WTC11 (cell line): ENCODE results near the gene CHRM5. TPM values are rescaled to one million over a fixed set of nuclear protein-coding genes. Genes with fewer than 3 reads are reported as not detected.

Source experiments
- ATF1 ChIP-seq: sonication (generic); formaldehyde crosslinking; IDR thresholded peaks from 2 replicates; pipeline ENCODE4 v1.8.1; 2023; ENCODE audit warnings: mild to moderate bottlenecking, moderate library complexity, missing genetic modification reagents
- CREM ChIP-seq: sonication (generic); formaldehyde crosslinking; IDR thresholded peaks from 2 replicates; pipeline ENCODE4 v1.8.1; 2022; ENCODE audit warnings: mild to moderate bottlenecking, missing genetic modification reagents, moderate library complexity
- ESRRA ChIP-seq: sonication (generic); formaldehyde crosslinking; IDR thresholded peaks from 2 replicates; pipeline ENCODE4 v1.8.1; 2022; ENCODE audit warnings: mild to moderate bottlenecking, missing genetic modification reagents, borderline replicate concordance
- GRHL2 ChIP-seq: fragments of 250-450 bp; sonication (Bioruptor Pico); IDR thresholded peaks from 2 replicates; pipeline ENCODE4 v1.8.0; 2022; ENCODE audit warnings: mild to moderate bottlenecking, moderate library complexity; ENCODE audit not compliant: insufficient replicate concordance, severe bottlenecking
- GTF2I ChIP-seq: fragments of 250-450 bp; sonication (Bioruptor Pico); conservative IDR thresholded peaks from 2 replicates; pipeline ENCODE4 v1.4.0; 2021; ENCODE audit warnings: mild to moderate bottlenecking
- JAZF1 ChIP-seq: fragments of 250-450 bp; sonication (Bioruptor Pico); IDR thresholded peaks from 2 replicates; pipeline ENCODE4 v1.9.0; 2021; ENCODE audit warnings: moderate library complexity, mild to moderate bottlenecking, inconsistent platforms
- KAT7 ChIP-seq: sonication (generic); formaldehyde crosslinking; IDR thresholded peaks from 2 replicates; pipeline ENCODE4 v1.8.1; 2023; ENCODE audit warnings: missing genetic modification reagents, mild to moderate bottlenecking, borderline replicate concordance
- MYBL2 ChIP-seq: sonication (generic); formaldehyde crosslinking; IDR thresholded peaks from 2 replicates; pipeline ENCODE4 v1.8.1; 2023; ENCODE audit warnings: mild to moderate bottlenecking, moderate library complexity, missing genetic modification reagents
- NR3C1 ChIP-seq: sonication (generic); formaldehyde crosslinking; conservative IDR thresholded peaks from 2 replicates; pipeline ENCODE4 v1.8.1; 2023; ENCODE audit warnings: low read depth, mild to moderate bottlenecking, missing genetic modification reagents
- SP1 ChIP-seq: sonication (generic); formaldehyde crosslinking; conservative IDR thresholded peaks from 2 replicates; pipeline ENCODE4 v1.8.1; 2022; ENCODE audit warnings: missing genetic modification reagents
- TEAD1 ChIP-seq: sonication (generic); formaldehyde crosslinking; IDR thresholded peaks from 2 replicates; pipeline ENCODE4 v1.8.0; 2022; ENCODE audit warnings: mild to moderate bottlenecking, missing genetic modification reagents
- ZNF219 ChIP-seq: sonication (generic); formaldehyde crosslinking; IDR thresholded peaks from 2 replicates; pipeline ENCODE4 v1.8.0; 2023; ENCODE audit warnings: missing genetic modification reagents, mild to moderate bottlenecking, borderline replicate concordance
- ZNF232 ChIP-seq: sonication (generic); formaldehyde crosslinking; IDR thresholded peaks from 2 replicates; pipeline ENCODE4 v1.8.0; 2022; ENCODE audit warnings: mild to moderate bottlenecking, missing genetic modification reagents
- total RNA-seq: library from RNA; stranded (reverse); gene quantifications from 3 replicates; pipeline ENCODE4 v1.2.3, GENCODE V29; 2021
- TF ChIP-seq, protein P1 (sequence below): fragments of 250-450 bp; sonication (Bioruptor Pico); IDR thresholded peaks from 2 replicates; pipeline ENCODE4 v1.9.0; 2021; ENCODE audit warnings: mild to moderate bottlenecking
- TF ChIP-seq, protein P2 (sequence below): fragments of 250-450 bp; sonication (Bioruptor Pico); conservative IDR thresholded peaks from 2 replicates; pipeline ENCODE4 v1.9.0; 2021; ENCODE audit warnings: mild to moderate bottlenecking
- TF ChIP-seq, protein P3 (sequence below): sonication (generic); formaldehyde crosslinking; IDR thresholded peaks from 2 replicates; pipeline ENCODE4 v1.8.1; 2023; ENCODE audit warnings: mild to moderate bottlenecking, missing genetic modification reagents, borderline replicate concordance
- TF ChIP-seq, protein P4 (sequence below): fragments of 200-600 bp; IDR thresholded peaks from 2 replicates; pipeline ENCODE4 v1.8.0; 2022; ENCODE audit warnings: antibody characterized with exemption
- TF ChIP-seq, protein P5 (sequence below): sonication (generic); formaldehyde crosslinking; IDR thresholded peaks from 2 replicates; pipeline ENCODE4 v1.8.1; 2022; ENCODE audit warnings: mild to moderate bottlenecking, moderate library complexity, missing genetic modification reagents
- TF ChIP-seq, protein P6 (sequence below): fragments of 250-450 bp; sonication (Bioruptor Pico); IDR thresholded peaks from 2 replicates; pipeline ENCODE4 v1.9.0; 2021; ENCODE audit warnings: moderate library complexity, mild to moderate bottlenecking, inconsistent platforms, borderline replicate concordance
- TF ChIP-seq, protein P7 (sequence below): sonication (generic); formaldehyde crosslinking; IDR thresholded peaks from 2 replicates; pipeline ENCODE4 v1.8.0; 2022; ENCODE audit warnings: mild to moderate bottlenecking, missing genetic modification reagents
- TF ChIP-seq, protein P8 (sequence below): sonication (generic); formaldehyde crosslinking; IDR thresholded peaks from 2 replicates; pipeline ENCODE4 v1.8.1; 2023; ENCODE audit warnings: mild to moderate bottlenecking, missing genetic modification reagents, moderate library complexity
- TF ChIP-seq, protein P9 (sequence below): fragments of 250-450 bp; sonication (Bioruptor Pico); IDR thresholded peaks from 2 replicates; pipeline ENCODE4 v1.8.0; 2021; ENCODE audit warnings: mild to moderate bottlenecking

Gene CHRM5
- total RNA-seq, 1 experiment from 2014 or later = not detected

DNA sequence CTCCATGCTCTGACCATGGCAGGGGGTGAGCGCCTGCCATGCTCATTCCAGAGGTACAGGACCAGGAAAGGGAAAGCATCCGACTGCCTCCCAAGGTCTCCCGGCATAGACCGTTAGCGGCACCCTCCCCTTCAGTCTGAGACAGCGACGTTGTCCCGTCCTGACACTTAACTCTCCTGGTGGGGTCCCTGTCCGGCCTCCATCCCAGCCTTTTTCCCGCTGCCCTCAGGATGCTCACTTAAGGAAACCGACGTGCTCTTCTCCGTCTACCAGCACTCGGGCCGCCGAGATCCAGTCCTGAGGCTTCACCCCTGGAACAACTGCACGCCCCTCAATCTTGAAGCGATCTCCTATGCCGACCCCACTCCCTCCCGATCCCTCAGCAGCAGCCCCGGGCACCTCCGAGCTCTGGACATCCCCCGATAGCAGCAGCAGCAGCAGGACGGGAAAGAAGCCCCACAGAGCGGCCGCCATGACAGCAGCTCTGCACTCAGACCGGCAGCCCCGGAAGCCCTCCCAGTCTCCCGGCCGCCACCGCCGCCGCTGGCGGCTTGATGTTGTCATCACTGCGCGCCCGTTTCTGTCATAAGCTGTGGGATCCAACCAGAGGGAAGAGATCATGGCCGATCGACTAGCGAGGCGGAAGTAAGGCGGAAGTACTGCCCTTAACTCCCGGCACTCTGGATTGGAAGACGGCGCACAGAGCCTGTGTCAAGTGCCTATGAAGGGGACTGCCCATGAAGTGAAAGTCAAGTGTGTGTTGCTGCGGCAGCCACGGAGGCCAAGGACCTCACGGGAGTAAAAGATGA is 133.3 kb downstream of the CHRM5 start, which contains the start of the genes EMC7 and PGBD4 (continued):
- TF ChIP-seq, protein P1, sequence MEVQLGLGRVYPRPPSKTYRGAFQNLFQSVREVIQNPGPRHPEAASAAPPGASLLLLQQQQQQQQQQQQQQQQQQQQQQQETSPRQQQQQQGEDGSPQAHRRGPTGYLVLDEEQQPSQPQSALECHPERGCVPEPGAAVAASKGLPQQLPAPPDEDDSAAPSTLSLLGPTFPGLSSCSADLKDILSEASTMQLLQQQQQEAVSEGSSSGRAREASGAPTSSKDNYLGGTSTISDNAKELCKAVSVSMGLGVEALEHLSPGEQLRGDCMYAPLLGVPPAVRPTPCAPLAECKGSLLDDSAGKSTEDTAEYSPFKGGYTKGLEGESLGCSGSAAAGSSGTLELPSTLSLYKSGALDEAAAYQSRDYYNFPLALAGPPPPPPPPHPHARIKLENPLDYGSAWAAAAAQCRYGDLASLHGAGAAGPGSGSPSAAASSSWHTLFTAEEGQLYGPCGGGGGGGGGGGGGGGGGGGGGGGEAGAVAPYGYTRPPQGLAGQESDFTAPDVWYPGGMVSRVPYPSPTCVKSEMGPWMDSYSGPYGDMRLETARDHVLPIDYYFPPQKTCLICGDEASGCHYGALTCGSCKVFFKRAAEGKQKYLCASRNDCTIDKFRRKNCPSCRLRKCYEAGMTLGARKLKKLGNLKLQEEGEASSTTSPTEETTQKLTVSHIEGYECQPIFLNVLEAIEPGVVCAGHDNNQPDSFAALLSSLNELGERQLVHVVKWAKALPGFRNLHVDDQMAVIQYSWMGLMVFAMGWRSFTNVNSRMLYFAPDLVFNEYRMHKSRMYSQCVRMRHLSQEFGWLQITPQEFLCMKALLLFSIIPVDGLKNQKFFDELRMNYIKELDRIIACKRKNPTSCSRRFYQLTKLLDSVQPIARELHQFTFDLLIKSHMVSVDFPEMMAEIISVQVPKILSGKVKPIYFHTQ (CRISPR knock-in tag) = no peak
- TF ChIP-seq NR3C1 (CRISPR knock-in tag) = no peak
- no peak for TF ChIP-seq ESRRA (CRISPR knock-in tag)
- TF ChIP-seq, protein P2, sequence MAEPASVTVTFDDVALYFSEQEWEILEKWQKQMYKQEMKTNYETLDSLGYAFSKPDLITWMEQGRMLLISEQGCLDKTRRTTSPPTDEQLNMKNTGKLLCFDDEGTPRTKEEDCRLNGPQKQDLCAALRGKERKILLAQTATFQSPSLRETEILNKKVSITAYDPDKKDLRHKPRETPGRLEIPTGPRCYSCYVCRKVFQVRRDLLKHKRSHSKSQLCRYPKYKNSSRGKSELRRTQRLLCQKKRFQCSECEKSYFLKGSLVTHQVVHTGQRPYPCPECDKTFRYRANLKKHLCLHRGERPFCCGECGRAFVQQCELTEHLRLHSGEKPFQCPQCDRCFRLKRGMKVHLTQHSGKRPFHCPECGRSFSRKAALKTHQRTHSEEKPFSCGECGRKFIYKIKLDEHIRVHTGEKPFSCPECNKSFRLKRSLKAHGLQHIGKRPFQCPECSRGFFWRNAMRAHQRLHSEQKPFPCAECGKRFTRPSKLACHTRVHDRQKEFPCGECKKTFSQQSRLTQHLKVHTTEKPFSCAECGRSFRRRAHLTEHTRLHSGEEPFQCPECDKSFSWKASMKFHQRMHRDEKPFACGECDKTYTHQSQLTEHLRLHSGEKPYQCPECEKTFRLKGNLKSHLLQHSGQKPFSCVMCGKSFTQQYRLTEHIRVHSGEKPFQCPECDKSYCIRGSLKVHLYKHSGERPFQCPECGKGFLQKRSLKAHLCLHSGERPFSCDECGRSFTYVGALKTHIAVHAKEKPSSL = no peak
- TF ChIP-seq CREM (CRISPR knock-in tag) = peak; percentile 99
- TF ChIP-seq, protein P3, sequence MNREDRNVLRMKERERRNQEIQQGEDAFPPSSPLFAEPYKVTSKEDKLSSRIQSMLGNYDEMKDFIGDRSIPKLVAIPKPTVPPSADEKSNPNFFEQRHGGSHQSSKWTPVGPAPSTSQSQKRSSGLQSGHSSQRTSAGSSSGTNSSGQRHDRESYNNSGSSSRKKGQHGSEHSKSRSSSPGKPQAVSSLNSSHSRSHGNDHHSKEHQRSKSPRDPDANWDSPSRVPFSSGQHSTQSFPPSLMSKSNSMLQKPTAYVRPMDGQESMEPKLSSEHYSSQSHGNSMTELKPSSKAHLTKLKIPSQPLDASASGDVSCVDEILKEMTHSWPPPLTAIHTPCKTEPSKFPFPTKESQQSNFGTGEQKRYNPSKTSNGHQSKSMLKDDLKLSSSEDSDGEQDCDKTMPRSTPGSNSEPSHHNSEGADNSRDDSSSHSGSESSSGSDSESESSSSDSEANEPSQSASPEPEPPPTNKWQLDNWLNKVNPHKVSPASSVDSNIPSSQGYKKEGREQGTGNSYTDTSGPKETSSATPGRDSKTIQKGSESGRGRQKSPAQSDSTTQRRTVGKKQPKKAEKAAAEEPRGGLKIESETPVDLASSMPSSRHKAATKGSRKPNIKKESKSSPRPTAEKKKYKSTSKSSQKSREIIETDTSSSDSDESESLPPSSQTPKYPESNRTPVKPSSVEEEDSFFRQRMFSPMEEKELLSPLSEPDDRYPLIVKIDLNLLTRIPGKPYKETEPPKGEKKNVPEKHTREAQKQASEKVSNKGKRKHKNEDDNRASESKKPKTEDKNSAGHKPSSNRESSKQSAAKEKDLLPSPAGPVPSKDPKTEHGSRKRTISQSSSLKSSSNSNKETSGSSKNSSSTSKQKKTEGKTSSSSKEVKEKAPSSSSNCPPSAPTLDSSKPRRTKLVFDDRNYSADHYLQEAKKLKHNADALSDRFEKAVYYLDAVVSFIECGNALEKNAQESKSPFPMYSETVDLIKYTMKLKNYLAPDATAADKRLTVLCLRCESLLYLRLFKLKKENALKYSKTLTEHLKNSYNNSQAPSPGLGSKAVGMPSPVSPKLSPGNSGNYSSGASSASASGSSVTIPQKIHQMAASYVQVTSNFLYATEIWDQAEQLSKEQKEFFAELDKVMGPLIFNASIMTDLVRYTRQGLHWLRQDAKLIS (CRISPR knock-in tag) = no peak
- TF ChIP-seq, protein P4, sequence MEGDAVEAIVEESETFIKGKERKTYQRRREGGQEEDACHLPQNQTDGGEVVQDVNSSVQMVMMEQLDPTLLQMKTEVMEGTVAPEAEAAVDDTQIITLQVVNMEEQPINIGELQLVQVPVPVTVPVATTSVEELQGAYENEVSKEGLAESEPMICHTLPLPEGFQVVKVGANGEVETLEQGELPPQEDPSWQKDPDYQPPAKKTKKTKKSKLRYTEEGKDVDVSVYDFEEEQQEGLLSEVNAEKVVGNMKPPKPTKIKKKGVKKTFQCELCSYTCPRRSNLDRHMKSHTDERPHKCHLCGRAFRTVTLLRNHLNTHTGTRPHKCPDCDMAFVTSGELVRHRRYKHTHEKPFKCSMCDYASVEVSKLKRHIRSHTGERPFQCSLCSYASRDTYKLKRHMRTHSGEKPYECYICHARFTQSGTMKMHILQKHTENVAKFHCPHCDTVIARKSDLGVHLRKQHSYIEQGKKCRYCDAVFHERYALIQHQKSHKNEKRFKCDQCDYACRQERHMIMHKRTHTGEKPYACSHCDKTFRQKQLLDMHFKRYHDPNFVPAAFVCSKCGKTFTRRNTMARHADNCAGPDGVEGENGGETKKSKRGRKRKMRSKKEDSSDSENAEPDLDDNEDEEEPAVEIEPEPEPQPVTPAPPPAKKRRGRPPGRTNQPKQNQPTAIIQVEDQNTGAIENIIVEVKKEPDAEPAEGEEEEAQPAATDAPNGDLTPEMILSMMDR = no peak
- peak; percentile 65 for TF ChIP-seq SP1 (CRISPR knock-in tag)
- TF ChIP-seq ZNF232 (CRISPR knock-in tag) = peak; percentile 83; the same call in 1 of the 2 replicates
- no peak for TF ChIP-seq GTF2I (CRISPR knock-in tag)
- TF ChIP-seq TEAD1 (CRISPR knock-in tag) = peak; percentile 67; the same call in 1 of the 2 replicates
- TF ChIP-seq, protein P5, sequence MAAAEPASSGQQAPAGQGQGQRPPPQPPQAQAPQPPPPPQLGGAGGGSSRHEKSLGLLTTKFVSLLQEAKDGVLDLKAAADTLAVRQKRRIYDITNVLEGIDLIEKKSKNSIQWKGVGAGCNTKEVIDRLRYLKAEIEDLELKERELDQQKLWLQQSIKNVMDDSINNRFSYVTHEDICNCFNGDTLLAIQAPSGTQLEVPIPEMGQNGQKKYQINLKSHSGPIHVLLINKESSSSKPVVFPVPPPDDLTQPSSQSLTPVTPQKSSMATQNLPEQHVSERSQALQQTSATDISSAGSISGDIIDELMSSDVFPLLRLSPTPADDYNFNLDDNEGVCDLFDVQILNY (CRISPR knock-in tag) = peak; percentile 49; the same call in 1 of the 2 replicates
- TF ChIP-seq, protein P6, sequence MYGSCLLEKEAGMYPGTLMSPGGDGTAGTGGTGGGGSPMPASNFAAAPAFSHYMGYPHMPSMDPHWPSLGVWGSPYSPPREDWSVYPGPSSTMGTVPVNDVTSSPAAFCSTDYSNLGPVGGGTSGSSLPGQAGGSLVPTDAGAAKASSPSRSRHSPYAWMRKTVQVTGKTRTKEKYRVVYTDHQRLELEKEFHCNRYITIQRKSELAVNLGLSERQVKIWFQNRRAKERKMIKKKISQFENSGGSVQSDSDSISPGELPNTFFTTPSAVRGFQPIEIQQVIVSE = no peak
- TF ChIP-seq, protein P7, sequence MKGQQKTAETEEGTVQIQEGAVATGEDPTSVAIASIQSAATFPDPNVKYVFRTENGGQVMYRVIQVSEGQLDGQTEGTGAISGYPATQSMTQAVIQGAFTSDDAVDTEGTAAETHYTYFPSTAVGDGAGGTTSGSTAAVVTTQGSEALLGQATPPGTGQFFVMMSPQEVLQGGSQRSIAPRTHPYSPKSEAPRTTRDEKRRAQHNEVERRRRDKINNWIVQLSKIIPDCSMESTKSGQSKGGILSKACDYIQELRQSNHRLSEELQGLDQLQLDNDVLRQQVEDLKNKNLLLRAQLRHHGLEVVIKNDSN (CRISPR knock-in tag) = peak; percentile 40; the same call in 1 of the 2 replicates
- TF ChIP-seq, protein P8, sequence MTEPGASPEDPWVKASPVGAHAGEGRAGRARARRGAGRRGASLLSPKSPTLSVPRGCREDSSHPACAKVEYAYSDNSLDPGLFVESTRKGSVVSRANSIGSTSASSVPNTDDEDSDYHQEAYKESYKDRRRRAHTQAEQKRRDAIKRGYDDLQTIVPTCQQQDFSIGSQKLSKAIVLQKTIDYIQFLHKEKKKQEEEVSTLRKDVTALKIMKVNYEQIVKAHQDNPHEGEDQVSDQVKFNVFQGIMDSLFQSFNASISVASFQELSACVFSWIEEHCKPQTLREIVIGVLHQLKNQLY (CRISPR knock-in tag) = no peak
- TF ChIP-seq KAT7 (CRISPR knock-in tag) = 0 out of 2 replicates have a peak, but pooled peaks have one; percentile 55
- TF ChIP-seq JAZF1 (CRISPR knock-in tag) = no peak
- 0 out of 2 replicates have a peak, but pooled peaks have one; percentile 30 for TF ChIP-seq MYBL2 (CRISPR knock-in tag)
- TF ChIP-seq ATF1 (CRISPR knock-in tag) = no peak; the same call in 1 of the 2 replicates
- no peak for TF ChIP-seq GRHL2 (CRISPR knock-in tag)
- 0 out of 2 replicates have a peak, but pooled peaks have one; percentile 40 for TF ChIP-seq ZNF219 (CRISPR knock-in tag)
- TF ChIP-seq, protein P9, sequence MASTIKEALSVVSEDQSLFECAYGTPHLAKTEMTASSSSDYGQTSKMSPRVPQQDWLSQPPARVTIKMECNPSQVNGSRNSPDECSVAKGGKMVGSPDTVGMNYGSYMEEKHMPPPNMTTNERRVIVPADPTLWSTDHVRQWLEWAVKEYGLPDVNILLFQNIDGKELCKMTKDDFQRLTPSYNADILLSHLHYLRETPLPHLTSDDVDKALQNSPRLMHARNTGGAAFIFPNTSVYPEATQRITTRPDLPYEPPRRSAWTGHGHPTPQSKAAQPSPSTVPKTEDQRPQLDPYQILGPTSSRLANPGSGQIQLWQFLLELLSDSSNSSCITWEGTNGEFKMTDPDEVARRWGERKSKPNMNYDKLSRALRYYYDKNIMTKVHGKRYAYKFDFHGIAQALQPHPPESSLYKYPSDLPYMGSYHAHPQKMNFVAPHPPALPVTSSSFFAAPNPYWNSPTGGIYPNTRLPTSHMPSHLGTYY = no peak
